GM12878 (cell line): ENCODE measurements around the gene NINJ1. TPM values are rescaled to one million over a fixed set of nuclear protein-coding genes. Genes with fewer than 3 reads are reported as not detected.

Experiments used
- ATAC-seq: fragments of 200-7000 bp; cut with Tn5 transposase; 3 replicates; pipeline ENCODE4 v1.9.1; 2020; ENCODE audit warnings: mild to moderate bottlenecking, moderate library complexity
- BruUV-seq: library from RNA; stranded (reverse); fragments of 400-500 nt; replicated peaks from 2 replicates; lab custom pipeline; 2021; lab: Mats Ljungman, UMichigan
- CTCF ChIA-PET: fragments of 300-600 bp; sonication (Branson Sonifier 250); formaldehyde crosslinking; extraction: SDS; loops from one replicate; lab custom pipeline; 2021; ENCODE audit warnings: inconsistent platforms; lab: Yijun Ruan, JAX
- POLR2A ChIA-PET: fragments of 350-600 bp; formaldehyde crosslinking; extraction: SDS; loops from one replicate; lab custom pipeline; 2021; ENCODE audit warnings: inconsistent platforms; lab: Charles Lee
- RAD21 ChIA-PET: fragments of 300-600 bp; sonication (Branson Sonifier 250); formaldehyde crosslinking; loops from one replicate; lab custom pipeline; 2023; ENCODE audit warnings: antibody characterized with exemption; ENCODE audit not compliant: unreplicated experiment; lab: Charles Lee
- SMC1A ChIA-PET: fragments of 300-600 bp; sonication (Branson Sonifier 250); formaldehyde crosslinking; loops from one replicate; lab custom pipeline; 2023; ENCODE audit not compliant: unreplicated experiment, uncharacterized antibody; lab: Charles Lee
- DNase-seq: peaks from one replicate; pipeline ENCODE4 v3.0.0-alpha.2; 2011; ENCODE audit warnings: low read depth, low spot score
- FAIRE-seq: peaks from 3 replicates; lab custom pipeline; 2011; peaks lifted over from hg19 to GRCh38; lab: Jason Lieb, UNC
- H2AFZ ChIP-seq: 2 replicates; pipeline ENCODE4 v1.6.0; 2011; ENCODE audit warnings: low read depth, low read length, control low read depth; ENCODE audit not compliant: control insufficient read depth
- H3K27ac ChIP-seq: 2 replicates; pipeline ENCODE4 v1.5.1; 2011; ENCODE audit warnings: control low read depth; ENCODE audit not compliant: control insufficient read depth, insufficient read depth
- H3K27me3 ChIP-seq, 2 experiments: replicated peaks in 1 of 2; 2 replicates each; pipeline versions ENCODE4 v1.6.0 to v1.6.1; 2011; ENCODE audit warnings: low read length in 1 of 2; ENCODE audit not compliant: control insufficient read depth in 2 of 2, insufficient read depth in 2 of 2
- H3K36me3 ChIP-seq, 2 experiments: 2 replicates each; pipeline ENCODE4 v1.5.1; 2011; ENCODE audit warnings: low read length in 1 of 2; ENCODE audit not compliant: control insufficient read depth in 2 of 2, insufficient read depth in 2 of 2
- H3K4me1 ChIP-seq: 2 replicates; pipeline ENCODE4 v1.6.1; 2011; ENCODE audit warnings: mild to moderate bottlenecking, low read length, moderate library complexity, mixed read lengths; ENCODE audit not compliant: control insufficient read depth, insufficient read depth
- H3K4me2 ChIP-seq: 2 replicates; pipeline ENCODE4 v1.6.0; 2011; ENCODE audit warnings: control low read depth; ENCODE audit not compliant: control insufficient read depth, insufficient read depth
- H3K4me3 ChIP-seq: fragments of 200-600 bp; sonication (generic); 2 replicates; pipeline ENCODE4 v1.5.1; 2016
- H3K79me2 ChIP-seq: 2 replicates; pipeline ENCODE4 v1.6.0; 2011; ENCODE audit warnings: low read length; ENCODE audit not compliant: control insufficient read depth, insufficient read depth
- H3K9ac ChIP-seq: 2 replicates; pipeline ENCODE4 v1.8.0; 2011; ENCODE audit warnings: low read length, control low read depth, mixed read lengths; ENCODE audit not compliant: control insufficient read depth, insufficient read depth
- H3K9me3 ChIP-seq: replicated peaks from 3 replicates; pipeline ENCODE4 v1.5.1; 2011; ENCODE audit warnings: mild to moderate bottlenecking, low read length; ENCODE audit not compliant: control insufficient read depth, insufficient read depth
- H4K20me1 ChIP-seq: 2 replicates; pipeline ENCODE4 v1.6.0; 2011; ENCODE audit not compliant: control insufficient read depth, insufficient read depth
- BCL11A ChIP-seq: IDR thresholded peaks from 2 replicates; pipeline ENCODE4 v1.6.1; 2011; ENCODE audit warnings: low read depth, low read length
- EP300 ChIP-seq, 2 experiments: fragments of 150-350 bp in 1 of 2; IDR thresholded peaks; 2 replicates each; pipeline ENCODE4 v1.6.1; 2011 to 2012; ENCODE audit warnings: low read depth in 2 of 2, low read length in 2 of 2, borderline replicate concordance in 1 of 2, improper control_type of control experiment in 1 of 2, inconsistent platforms in 1 of 2; ENCODE audit not compliant: control insufficient read depth in 1 of 2
- IKZF2 ChIP-seq, 2 experiments: fragments of 450-650 bp; IDR thresholded peaks; 2 replicates each; pipeline ENCODE4 v1.6.1; 2017; ENCODE audit warnings: mild to moderate bottlenecking in 2 of 2, moderate library complexity in 2 of 2
- MTA2 ChIP-seq: fragments of 450-650 bp; IDR thresholded peaks from 2 replicates; pipeline ENCODE4 v1.6.1; 2016; ENCODE audit warnings: low read depth, mild to moderate bottlenecking, moderate library complexity
- NR2C1 ChIP-seq: fragments of 450-650 bp; IDR thresholded peaks from 2 replicates; pipeline ENCODE4 v1.6.1; 2017; ENCODE audit warnings: antibody characterized with exemption, mild to moderate bottlenecking, moderate library complexity
- NR2C2 ChIP-seq: IDR thresholded peaks from 2 replicates; pipeline ENCODE4 v1.6.1; 2011; ENCODE audit warnings: borderline replicate concordance, low read depth; ENCODE audit not compliant: control insufficient read depth, insufficient read length
- PAX5 ChIP-seq: IDR thresholded peaks from 2 replicates; pipeline ENCODE4 v1.6.1; 2011; ENCODE audit warnings: low read depth, low read length, borderline replicate concordance
- POU2F2 ChIP-seq: IDR thresholded peaks from 3 replicates; pipeline ENCODE4 v1.6.1; 2011; ENCODE audit warnings: low read depth, mild to moderate bottlenecking, low read length, borderline replicate concordance
- SP1 ChIP-seq: IDR thresholded peaks from one replicate; pipeline ENCODE4 v1.6.1; 2011; ENCODE audit warnings: low read depth, low read length
- SPI1 ChIP-seq: IDR thresholded peaks from 2 replicates; pipeline ENCODE4 v1.6.1; 2011; ENCODE audit warnings: low read depth, mild to moderate bottlenecking, low read length, moderate library complexity, borderline replicate concordance; ENCODE audit not compliant: insufficient read depth
- SRF ChIP-seq, 2 experiments: IDR thresholded peaks; 2 replicates each; pipeline ENCODE4 v1.6.1; 2011; ENCODE audit warnings: low read depth in 2 of 2, low read length in 2 of 2, mild to moderate bottlenecking in 1 of 2, moderate library complexity in 1 of 2
- SUPT20H ChIP-seq: IDR thresholded peaks from 2 replicates; pipeline ENCODE4 v1.6.1; 2011; ENCODE audit warnings: low read depth, mild to moderate bottlenecking, low read length, moderate library complexity, borderline replicate concordance; ENCODE audit not compliant: control insufficient read depth
- TCF12 ChIP-seq: IDR thresholded peaks from 2 replicates; pipeline ENCODE4 v1.6.1; 2011; ENCODE audit warnings: low read depth, mild to moderate bottlenecking, low read length
- ZNF687 ChIP-seq: fragments of 450-650 bp; IDR thresholded peaks from 2 replicates; pipeline ENCODE4 v1.6.1; 2017; ENCODE audit warnings: mild to moderate bottlenecking, moderate library complexity
- WGBS: methylation state at CpG from one replicate; pipeline ENCODE4 v1.1.6; 2016; ENCODE audit warnings: low lambda C conversion rate; ENCODE audit not compliant: insufficient replicate concordance, insufficient coverage; ENCODE audit errors: missing lambda C conversion rate; 5-methylcytosine and 5-hydroxymethylcytosine counted together
- in situ Hi-C: fragments of 300-500 bp; cut with MboI; formaldehyde crosslinking; loops from 9 replicates; pipeline ENCODE4 v1.14.3; 2018; ENCODE audit warnings: mixed read lengths
- intact Hi-C: fragments of 100-400 bp; cut with micrococcal nuclease; formaldehyde crosslinking; loops from one replicate; pipeline ENCODE4 v1.14.2; 2022; ENCODE audit not compliant: unreplicated experiment
- polyA plus RNA-seq, 11 experiments: library from polyadenylated mRNA; depleted of rRNA in 4 of 11; unstranded in 6 of 11; stranded (reverse) in 5 of 11; fragments of >200 nt; fragmentation: Nextera tagmentation in 4 of 11; fragmentation: Illumina TruSeq in 1 of 11; extraction: Ambion mirVana in 4 of 11; extraction: Trizol in 1 of 11; gene quantifications; 1 replicate in 1 of 11; 2 replicates in 10 of 11; pipeline versions ENCODE4 v1.2.1 to v1.2.3, GENCODE V29; 2011 to 2016; ENCODE audit warnings: inconsistent platforms in 2 of 11, missing spikeins in 2 of 11, low read depth in 1 of 11
- total RNA-seq, 4 experiments: library from RNA; depleted of rRNA in 3 of 4; stranded (reverse); fragments of >200 nt in 3 of 4; fragmentation: Illumina TruSeq in 1 of 4; extraction: Trizol in 1 of 4; gene quantifications; 2 replicates each; pipeline versions ENCODE4 v1.2.1 to v1.2.3, GENCODE V29; 2013 to 2021

The NINJ1 gene
- total and polyA plus RNA-seq, 10 of the 15 experiments (the other 5 are each of a cell fraction or from before 2014, with no cell fraction given) = 0.64 to 33.5 (median 17.1) TPM

GRCh38 chr9:93095205-93096130 is 38.6 kb downstream of the NINJ1 start (continued):
- TF ChIP-seq SP1 = peak; percentile 11
- TF ChIP-seq SUPT20H = no peak

- WGBS = 7% methylated on average over 10 of the region's 11 CpGs
- peak; percentile 42 for ATAC-seq
- Histone ChIP-seq H3K27ac (peak overlapping the region; percentile 99), H3K4me3 (peak overlapping the region; percentile 54), H3K4me2 (peak overlapping the region; percentile 95), H3K9ac (peak overlapping the region; percentile 97), H3K4me1 (peaks cover 61% of the 10 kb centered on the region), H4K20me1 (no peaks in the 10 kb centered on the region), H3K9me3 (peaks cover 9% of the 10 kb centered on the region), H3K79me2 (peaks cover 20% of the 10 kb centered on the region), H3K36me3 (no peaks in the 10 kb centered on the region), H2AFZ (peak overlapping the region; percentile 41), H3K27me3 (no peaks in the 10 kb centered on the region)
- in situ Hi-C loops = no loop called here
- BruUV-seq = TSS peak; percentile 99
- ChIA-PET CTCF (interaction anchor here (0.8 to 5.3 kb wide), 4 partner anchors 13 to 378 kb away, joined by 3 to 44 read pairs (median 6); partner anchors contain the start of gene NINJ1), RAD21 (interaction anchor here (0.9 to 5.4 kb wide), 6 partner anchors 13 to 92 kb away, joined by 4 to 23 read pairs (median 10); partner anchors contain the start of gene NINJ1), SMC1A (interaction anchor here (0.7 to 1.6 kb wide), 8 partner anchors 10 to 140 kb away, joined by 3 to 11 read pairs (median 6); no protein-coding TSS in a partner anchor), POLR2A (interaction anchor here (0.6 to 2.9 kb wide), 8 partner anchors 13 to 130 kb away, joined by 3 to 36 read pairs (median 6); partner anchors contain the start of gene NINJ1)
- no peak for DNase-seq
- intact Hi-C loops = loop anchor here (1.0 to 5.0 kb wide), 3 partner anchors 30 to 358 kb away; partner anchors contain the start of genes FAM120A and FAM120AOS
- no peak for FAIRE-seq
- TF ChIP-seq SPI1 (peak; percentile 97), POU2F2 (peak; percentile 62; the same call in 1 of the 3 replicates), NR2C2 (no peak), MTA2 (peak; percentile 65), BCL11A (peak; percentile 58; the same call in 1 of the 2 replicates), EP300 (IDR thresholded peaks at IDR 0.05; ENCODE audit: borderline replicate concordance in 1 of 2, control insufficient read depth in 1 of 2, low read depth in 2 of 2, low read length in 2 of 2) (peak in 1 of 2 experiments; percentile 59; a peak in 1 of 4 replicates), SRF (IDR thresholded peaks at IDR 0.05; ENCODE audit: low read depth in 2 of 2, low read length in 2 of 2) (0 out of 4 replicates have a peak, but pooled peaks of 1 of the 2 experiments have one; percentile 49), IKZF2 (IDR thresholded peaks at IDR 0.05) (peak; percentile 93 to 95), NR2C1 (no peak; the same call in 1 of the 2 replicates), PAX5 (peak; percentile 65; the same call in 1 of the 2 replicates), ZNF687 (0 out of 2 replicates have a peak, but pooled peaks have one; percentile 46), TCF12 (0 out of 2 replicates have a peak, but pooled peaks have one; percentile 40)
Measured at GRCh38 chr9:93094658-93095204, 39.3 kb downstream of the NINJ1 start.
